Activated naive CD8-positive, alpha-beta T cell treated with anti-CD3 and anti-CD28 coated beads for 36 hours (primary cell): Measurements from ENCODE around the gene ZNF346. TPM values are rescaled to one million over a fixed set of nuclear protein-coding genes. Genes with fewer than 3 reads are reported as not detected.

Source experiments
- DNase-seq: peaks from one replicate; pipeline ENCODE4 v3.0.0; 2021
- H3K27ac Mint-ChIP-seq: one replicate; pipeline ENCODE4 v1.8.0; 2022; ENCODE audit warnings: mild to moderate bottlenecking, moderate library complexity, mixed read lengths
- H3K27me3 Mint-ChIP-seq: one replicate; pipeline ENCODE4 v1.8.0; 2022; ENCODE audit warnings: mild to moderate bottlenecking, mixed read lengths
- H3K36me3 Mint-ChIP-seq: one replicate; pipeline ENCODE4 v1.8.0; 2021; ENCODE audit warnings: mild to moderate bottlenecking, mixed read lengths
- H3K4me1 Mint-ChIP-seq: one replicate; pipeline ENCODE4 v1.8.0; 2021; ENCODE audit warnings: mixed read lengths
- H3K4me3 Mint-ChIP-seq: one replicate; pipeline ENCODE4 v1.8.0; 2022; ENCODE audit warnings: mild to moderate bottlenecking, moderate library complexity, mixed read lengths
- H3K9me3 Mint-ChIP-seq: one replicate; pipeline ENCODE4 v1.8.0; 2022; ENCODE audit warnings: mixed read lengths
- total RNA-seq, 2 experiments: library from RNA; stranded (reverse); gene quantifications; one replicate each; pipeline ENCODE4 v1.2.3, GENCODE V29; 2021

The ZNF346 gene
- total RNA-seq, 2 experiments from 2014 or later: 16.7 to 18.2 TPM

GRCh38 chr5:177091232-177091631 is 68.7 kb downstream of the ZNF346 start:
- Mint-ChIP-seq H3K36me3 (no peaks in the 10 kb centered on the region), H3K4me3 (no peak overlapping the region), H3K9me3 (no peaks in the 10 kb centered on the region), H3K4me1 (peaks cover 2% of the 10 kb centered on the region), H3K27ac (no peak overlapping the region), H3K27me3 (peaks cover 17% of the 10 kb centered on the region)
- no peak for DNase-seq

GRCh38 chr5:177092178-177093081 is 69.9 kb downstream of the ZNF346 start:
- Mint-ChIP-seq H3K27ac (no peak overlapping the region), H3K4me1 (peaks cover 2% of the 10 kb centered on the region)

DNA sequence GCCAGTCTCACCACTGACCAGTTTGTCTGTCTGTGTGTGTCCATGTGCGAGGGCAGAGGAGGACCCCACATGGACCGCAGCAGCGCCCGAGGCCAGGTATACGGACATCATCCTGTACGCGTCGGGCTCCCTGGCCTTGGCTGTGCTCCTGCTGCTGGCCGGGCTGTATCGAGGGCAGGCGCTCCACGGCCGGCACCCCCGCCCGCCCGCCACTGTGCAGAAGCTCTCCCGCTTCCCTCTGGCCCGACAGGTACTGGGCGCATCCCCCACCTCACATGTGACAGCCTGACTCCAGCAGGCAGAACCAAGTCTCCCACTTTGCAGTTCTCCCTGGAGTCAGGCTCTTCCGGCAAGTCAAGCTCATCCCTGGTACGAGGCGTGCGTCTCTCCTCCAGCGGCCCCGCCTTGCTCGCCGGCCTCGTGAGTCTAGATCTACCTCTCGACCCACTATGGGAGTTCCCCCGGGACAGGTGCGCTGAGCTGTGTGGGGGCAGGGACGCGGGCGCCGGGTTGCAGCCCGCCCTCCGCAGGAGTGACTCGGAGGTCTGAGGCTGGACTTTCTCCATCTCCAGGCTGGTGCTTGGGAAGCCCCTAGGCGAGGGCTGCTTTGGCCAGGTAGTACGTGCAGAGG is 70.7 kb downstream of the ZNF346 start:
- Mint-ChIP-seq H3K27ac (no peak overlapping the region), H3K36me3 (no peaks in the 10 kb centered on the region), H3K27me3 (peaks cover 10% of the 10 kb centered on the region), H3K9me3 (no peaks in the 10 kb centered on the region), H3K4me1 (no peaks in the 10 kb centered on the region), H3K4me3 (no peak overlapping the region)
- DNase-seq: no peak

More at GRCh38 chr5:177092178-177093081, 69.9 kb downstream of the ZNF346 start:
- Mint-ChIP-seq H3K4me3 (no peak overlapping the region), H3K27me3 (peaks cover 15% of the 10 kb centered on the region), H3K9me3 (no peaks in the 10 kb centered on the region), H3K36me3 (no peaks in the 10 kb centered on the region)
- DNase-seq: no peak

GRCh38 chr5:177093803-177094202 is 71.3 kb downstream of the ZNF346 start:
- Mint-ChIP-seq H3K4me3 (no peak overlapping the region), H3K27me3 (peaks cover 6% of the 10 kb centered on the region), H3K9me3 (no peaks in the 10 kb centered on the region), H3K36me3 (no peaks in the 10 kb centered on the region), H3K4me1 (no peaks in the 10 kb centered on the region), H3K27ac (no peak overlapping the region)
- no peak for DNase-seq

GRCh38 chr5:177094224-177095087 is 72.0 kb downstream of the ZNF346 start:
- no peaks in the 10 kb centered on the region for H3K9me3 Mint-ChIP-seq
- no peak overlapping the region for H3K4me3 Mint-ChIP-seq
- DNase-seq: no peak
- H3K4me1 Mint-ChIP-seq: no peaks in the 10 kb centered on the region
- no peaks in the 10 kb centered on the region for H3K36me3 Mint-ChIP-seq
- peaks cover 3% of the 10 kb centered on the region for H3K27me3 Mint-ChIP-seq
- no peak overlapping the region for H3K27ac Mint-ChIP-seq

- DNase-seq: no peak
- Mint-ChIP-seq H3K9me3 (no peaks in the 10 kb centered on the region), H3K4me1 (no peaks in the 10 kb centered on the region), H3K36me3 (no peaks in the 10 kb centered on the region), H3K27ac (no peak overlapping the region), H3K4me3 (no peak overlapping the region), H3K27me3 (no peaks in the 10 kb centered on the region)
Observed at GRCh38 chr5:177095088-177095669, 72.7 kb downstream of the ZNF346 start.

- peaks cover 3% of the 10 kb centered on the region for H3K27me3 Mint-ChIP-seq
- no peak overlapping the region for H3K4me3 Mint-ChIP-seq
- H3K4me1 Mint-ChIP-seq: no peaks in the 10 kb centered on the region
- H3K27ac Mint-ChIP-seq: no peak overlapping the region
- no peaks in the 10 kb centered on the region for H3K9me3 Mint-ChIP-seq
- H3K36me3 Mint-ChIP-seq: no peaks in the 10 kb centered on the region
- DNase-seq: no peak
Observed at GRCh38 chr5:177096162-177097015, 73.9 kb downstream of the ZNF346 start.

- no peak overlapping the region for H3K4me3 Mint-ChIP-seq
- H3K27me3 Mint-ChIP-seq: peaks cover 3% of the 10 kb centered on the region
- no peaks in the 10 kb centered on the region for H3K4me1 Mint-ChIP-seq
- DNase-seq: no peak
- no peaks in the 10 kb centered on the region for H3K9me3 Mint-ChIP-seq
- peak overlapping the region; percentile 14 for H3K27ac Mint-ChIP-seq
- H3K36me3 Mint-ChIP-seq: no peaks in the 10 kb centered on the region
Observed at GRCh38 chr5:177097016-177097985, 74.8 kb downstream of the ZNF346 start.

DNA sequence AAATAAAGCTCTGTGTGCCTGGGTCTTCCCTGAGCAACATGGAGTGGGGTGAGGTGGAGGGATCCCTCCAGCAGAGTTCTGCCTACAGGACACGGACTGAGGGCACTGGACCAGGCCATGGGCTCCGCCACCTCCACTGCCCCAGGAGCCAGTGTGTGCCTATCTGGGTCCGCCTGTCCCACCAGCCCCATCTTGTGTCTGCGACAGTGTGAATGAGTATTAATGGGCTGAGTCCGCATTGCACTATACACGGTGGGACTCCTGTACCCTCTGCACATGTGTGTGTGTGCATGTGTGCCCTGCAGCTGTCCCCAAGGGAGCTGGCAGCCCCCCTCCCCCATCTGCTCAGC is 75.6 kb downstream of the ZNF346 start:
- no peaks in the 10 kb centered on the region for H3K9me3 Mint-ChIP-seq
- H3K4me1 Mint-ChIP-seq: no peaks in the 10 kb centered on the region
- no peak overlapping the region for H3K4me3 Mint-ChIP-seq
- DNase-seq: no peak
- H3K27ac Mint-ChIP-seq: no peak overlapping the region
- peaks cover 3% of the 10 kb centered on the region for H3K27me3 Mint-ChIP-seq
- H3K36me3 Mint-ChIP-seq: no peaks in the 10 kb centered on the region

- DNase-seq: no peak
- Mint-ChIP-seq H3K27me3 (peaks cover 3% of the 10 kb centered on the region), H3K27ac (no peak overlapping the region), H3K36me3 (no peaks in the 10 kb centered on the region), H3K4me3 (no peak overlapping the region), H3K4me1 (no peaks in the 10 kb centered on the region), H3K9me3 (no peaks in the 10 kb centered on the region)
Observed at GRCh38 chr5:177098470-177099141, 76.1 kb downstream of the ZNF346 start.

GRCh38 chr5:177099422-177100093 is 77.1 kb downstream of the ZNF346 start:
- Mint-ChIP-seq H3K27ac (no peak overlapping the region), H3K4me1 (no peaks in the 10 kb centered on the region), H3K9me3 (no peaks in the 10 kb centered on the region), H3K36me3 (no peaks in the 10 kb centered on the region), H3K27me3 (peaks cover 3% of the 10 kb centered on the region), H3K4me3 (no peak overlapping the region)
- no peak for DNase-seq

- Mint-ChIP-seq H3K36me3 (no peaks in the 10 kb centered on the region), H3K27me3 (peaks cover 3% of the 10 kb centered on the region), H3K9me3 (no peaks in the 10 kb centered on the region), H3K4me1 (no peaks in the 10 kb centered on the region), H3K27ac (no peak overlapping the region), H3K4me3 (no peak overlapping the region)
- DNase-seq: no peak
Observed at GRCh38 chr5:177100714-177101121, 78.2 kb downstream of the ZNF346 start.
